GM21723 (cell line): ENCODE measurements around the gene CXCL11.
A peak's percentile ranks its signal among the peaks of the same experiment; 100 is the strongest.
"Not testable (repeated sequence)": the region's sequence is repeated elsewhere in the genome, so short reads cannot be mapped to it uniquely, and the experiment has no call there.

ENCODE experiments used
- ATAC-seq: cut with Tn5 transposase; IDR thresholded peaks from one replicate; pipeline ENCODE4 v1.9.1; 2021; ENCODE audit warnings: mild to moderate bottlenecking, moderate library complexity; ENCODE audit not compliant: unreplicated experiment

CXCL11 gene

GRCh38 chr4:76043306-76043705 is 7.4 kb upstream of the CXCL11 start:
- ATAC-seq = not testable (repeated sequence)

GRCh38 chr4:76042241-76042998 is 6.5 kb upstream of the CXCL11 start:
- ATAC-seq = not testable (repeated sequence)

GRCh38 chr4:76036855-76037254 is 985 bp upstream of the CXCL11 start:
- ATAC-seq = no peak

GRCh38 chr4:76035141-76035540 is 729 bp downstream of the CXCL11 start:
- ATAC-seq = no peak

- ATAC-seq = no peak
These were observed 6.6 kb downstream of the CXCL11 start for GRCh38 chr4:76029300-76029699.

GRCh38 chr4:76028350-76028765 is 7.5 kb downstream of the CXCL11 start:
- no peak for ATAC-seq

GRCh38 chr4:76024065-76024464 is 11.8 kb downstream of the CXCL11 start:
- no peak for ATAC-seq

GRCh38 chr4:76023389-76023788 is 12.5 kb downstream of the CXCL11 start, which contains the start of gene CXCL10:
Gene CXCL10, minus strand, starts transcription at chr4:76023497. Its CDS starts 66 bp downstream, at chr4:76023431.
- no peak for ATAC-seq

GRCh38 chr4:76022677-76023076 is 13.2 kb downstream of the CXCL11 start:
- ATAC-seq = no peak

- no peak for ATAC-seq
These were observed 13.8 kb downstream of the CXCL11 start for GRCh38 chr4:76022031-76022430.

- ATAC-seq = no peak
These were observed 18.7 kb downstream of the CXCL11 start for GRCh38 chr4:76017056-76017686.

- peak; percentile 63 for ATAC-seq
These were observed 19.5 kb downstream of the CXCL11 start for GRCh38 chr4:76016393-76016792.

- ATAC-seq = no peak
These were observed 22.3 kb downstream of the CXCL11 start for GRCh38 chr4:76013540-76013939.

- ATAC-seq = no peak
These were observed 23.5 kb downstream of the CXCL11 start for GRCh38 chr4:76012388-76012801.

- peak; percentile 75 for ATAC-seq
These were observed 24.0 kb downstream of the CXCL11 start for GRCh38 chr4:76011700-76012387.

GRCh38 chr4:76011018-76011670 is 24.7 kb downstream of the CXCL11 start:
- no peak for ATAC-seq

GRCh38 chr4:76010576-76010975 is 25.3 kb downstream of the CXCL11 start:
- no peak for ATAC-seq

GRCh38 chr4:76009311-76009710 is 26.6 kb downstream of the CXCL11 start:
- ATAC-seq = no peak

- ATAC-seq = no peak
These were observed 28.6 kb downstream of the CXCL11 start, which contains the start of gene CXCL9 for GRCh38 chr4:76007089-76007862. Gene CXCL9, minus strand, starts transcription at chr4:76007509. Its CDS starts 60 bp downstream, at chr4:76007449.

- no peak for ATAC-seq
These were observed 32.2 kb downstream of the CXCL11 start for GRCh38 chr4:76003620-76004019.
